HG02588 (cell line): ENCODE measurements around the gene NPEPL1.

Experiments used
- ATAC-seq: cut with Tn5 transposase; IDR thresholded peaks from one replicate; pipeline ENCODE4 v1.9.1; 2021; ENCODE audit warnings: mild to moderate bottlenecking, moderate library complexity; ENCODE audit not compliant: unreplicated experiment

Gene NPEPL1

DNA sequence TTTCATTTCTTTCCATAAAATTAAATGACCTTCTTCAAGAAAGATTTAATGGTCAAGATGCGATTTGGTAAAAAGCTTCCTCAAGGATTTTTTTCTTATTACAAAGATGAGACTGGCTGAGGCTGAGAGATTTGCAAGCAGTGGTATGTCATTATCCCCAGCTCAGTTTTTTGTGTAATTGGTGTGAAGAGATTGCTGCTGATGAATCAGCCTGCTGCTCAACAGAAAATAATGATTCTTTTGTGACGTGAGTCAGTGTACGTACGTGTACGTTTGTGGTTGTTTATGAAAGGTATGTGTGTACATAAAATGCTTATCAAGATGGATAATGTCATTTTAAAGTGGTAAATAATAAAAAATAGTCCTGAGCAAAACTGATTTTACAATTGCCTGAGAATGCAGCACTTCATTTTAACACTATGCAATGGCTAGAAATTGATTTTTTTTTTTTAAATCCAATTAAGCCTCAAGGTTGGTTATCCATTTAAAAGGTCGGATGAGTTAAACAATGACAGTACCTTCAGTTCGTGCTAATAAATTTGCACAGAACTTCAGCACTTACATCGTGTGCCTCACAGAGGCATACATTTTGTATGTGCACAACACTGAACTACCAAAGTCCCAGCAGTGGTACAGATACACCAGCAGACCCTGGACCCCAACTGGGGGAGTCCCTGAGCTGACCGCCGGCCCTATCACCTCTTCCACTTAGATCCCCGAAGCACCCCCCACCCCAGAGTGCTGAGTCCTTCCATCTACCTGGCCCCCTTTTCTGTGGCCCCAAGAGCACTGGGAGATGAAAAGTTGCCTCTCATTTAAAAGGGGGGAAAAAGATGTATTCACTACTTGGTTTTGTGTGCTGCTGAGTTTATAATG is 9.7 kb upstream of the NPEPL1 start:
- ATAC-seq: no peak

DNA sequence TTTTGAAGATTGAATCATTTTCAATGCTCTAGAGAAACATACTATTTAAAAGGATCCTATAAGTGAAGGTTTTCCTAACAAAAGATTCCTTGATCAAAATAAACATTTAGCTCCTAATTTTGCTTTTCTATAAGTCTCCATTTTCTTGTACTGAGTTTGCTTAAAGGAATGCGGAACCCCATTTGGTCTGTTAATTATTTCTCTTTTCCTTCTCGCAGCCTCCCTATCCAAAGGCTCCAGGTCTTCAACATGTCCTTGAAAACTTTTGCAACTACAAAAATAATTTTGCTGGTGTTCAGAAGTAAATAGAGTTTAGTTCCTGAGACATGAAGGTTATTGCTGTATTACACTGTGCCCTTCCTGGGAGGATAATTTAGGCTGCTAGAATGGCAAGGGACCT is 8.3 kb upstream of the NPEPL1 start:
- ATAC-seq: no peak

DNA sequence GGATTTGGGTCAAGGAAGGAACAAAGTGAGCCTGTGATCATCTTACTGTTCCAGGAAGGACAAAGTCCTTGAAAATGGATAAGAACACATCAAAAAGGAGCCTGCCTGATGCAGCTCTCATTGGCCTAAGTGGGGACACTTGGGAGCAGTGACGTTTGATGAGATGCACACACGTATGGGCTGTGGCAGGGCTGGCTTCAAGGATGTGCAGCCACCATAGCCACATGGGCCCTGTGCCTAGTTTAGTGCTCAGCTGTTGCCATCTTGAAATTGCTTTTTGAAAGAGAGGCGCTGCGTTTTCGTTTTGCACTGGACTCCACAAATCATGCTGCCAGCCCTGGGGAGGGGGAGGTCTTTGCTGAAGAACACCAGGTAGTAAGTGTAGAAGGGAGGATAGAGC is 6.6 kb upstream of the NPEPL1 start:
- no peak for ATAC-seq

- ATAC-seq: no peak
These were observed 4.2 kb upstream of the NPEPL1 start for GRCh38 chr20:58688414-58688813.

DNA sequence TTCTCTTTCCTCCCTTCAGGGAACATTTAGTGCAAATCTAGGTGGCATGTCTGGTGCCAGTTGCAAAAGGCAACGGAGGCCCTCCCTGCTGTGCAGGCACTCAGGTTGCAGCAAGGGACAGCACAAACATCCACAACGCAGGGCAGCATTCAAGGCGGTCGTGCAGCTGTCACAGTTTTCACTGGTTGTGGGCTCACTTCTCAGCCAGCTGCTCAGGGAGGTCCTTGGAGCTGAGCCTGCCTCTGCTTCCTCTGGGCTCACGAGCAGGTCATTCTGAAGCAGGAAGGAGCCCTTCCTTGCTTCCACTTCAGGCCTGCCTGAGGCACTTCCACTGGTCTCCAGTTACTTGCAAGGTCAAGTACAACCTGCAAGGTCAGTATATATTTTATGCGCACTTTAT is 3.8 kb upstream of the NPEPL1 start:
- ATAC-seq: no peak

DNA sequence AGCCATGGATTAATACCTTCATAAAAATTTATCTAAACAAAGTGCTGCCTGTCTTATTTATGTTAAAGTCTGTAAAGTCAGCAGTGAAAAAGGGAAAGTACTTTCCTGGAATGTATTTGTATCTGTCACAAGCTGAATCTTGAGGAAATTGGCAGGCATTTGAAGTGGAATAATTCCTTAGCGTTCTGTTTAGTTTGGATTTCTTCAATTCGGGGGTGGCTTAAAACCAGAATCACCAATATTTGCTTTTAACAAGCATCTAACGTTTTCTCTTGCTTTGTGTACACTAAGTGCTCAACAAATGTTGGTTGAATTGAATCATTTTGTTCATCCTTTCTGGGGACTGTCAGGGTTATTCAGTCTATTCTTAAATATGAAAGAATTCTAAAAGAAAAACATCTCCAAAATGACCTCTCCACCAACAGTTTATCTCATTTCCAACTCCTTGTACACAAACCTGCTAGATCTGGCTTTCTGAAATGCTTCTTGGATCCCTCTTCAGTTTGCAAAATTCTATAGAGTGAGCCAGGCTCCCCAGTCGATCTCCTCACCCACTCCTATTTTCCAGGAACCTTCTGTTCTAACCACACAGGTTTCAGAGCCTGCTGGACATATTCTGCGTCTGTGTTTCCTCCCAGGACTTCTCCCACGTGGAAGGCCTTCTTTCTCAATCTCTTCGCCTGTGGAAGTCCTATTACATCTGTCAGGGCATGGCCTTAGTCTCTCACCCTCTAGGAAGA is 2.0 kb upstream of the NPEPL1 start:
- ATAC-seq: no peak

- ATAC-seq: no peak
These were observed 624 bp upstream of the NPEPL1 start for GRCh38 chr20:58691773-58692578.

DNA sequence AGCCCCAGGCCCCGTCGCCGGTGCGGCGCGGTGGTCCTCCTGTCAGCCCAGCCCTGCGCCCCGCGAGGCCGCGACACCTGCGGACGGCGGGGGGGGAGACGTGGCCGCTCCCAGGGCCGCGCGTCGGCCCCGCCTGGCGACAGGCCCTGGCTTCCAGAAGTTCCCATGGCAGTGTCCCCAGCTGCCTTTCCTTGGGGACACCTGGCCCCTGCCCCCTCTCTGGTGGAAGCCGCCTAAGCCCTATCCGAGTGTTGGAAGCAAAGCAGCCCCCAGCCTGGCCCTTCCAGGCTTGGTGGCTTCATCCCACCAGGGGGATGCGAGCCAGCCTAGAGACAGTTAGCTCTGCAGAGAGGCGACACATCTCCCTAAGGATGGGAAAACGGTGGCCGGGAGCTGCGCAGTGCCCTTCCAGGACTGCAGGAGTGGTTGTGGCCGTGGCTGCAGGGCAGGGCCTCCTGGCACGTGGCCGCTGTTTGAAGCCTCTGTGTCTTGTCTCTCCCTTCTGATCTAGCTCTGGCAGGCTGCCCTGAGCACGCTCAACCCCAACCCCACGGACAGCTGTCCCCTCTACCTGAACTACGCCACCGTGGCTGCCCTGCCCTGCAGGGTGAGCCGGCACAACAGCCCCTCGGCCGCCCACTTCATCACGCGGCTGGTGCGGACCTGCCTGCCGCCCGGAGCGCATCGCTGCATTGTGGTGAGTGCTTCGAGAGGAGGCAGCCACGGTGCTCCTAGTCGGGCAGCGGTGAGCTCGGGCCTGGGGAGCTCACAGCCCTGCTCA is 816 bp downstream of the NPEPL1 start:
- ATAC-seq: peak; percentile 31

GRCh38 chr20:58694241-58695083 is 1.9 kb downstream of the NPEPL1 start:
- no peak for ATAC-seq

GRCh38 chr20:58695084-58695722 is 2.6 kb downstream of the NPEPL1 start:
- no peak for ATAC-seq

GRCh38 chr20:58695895-58696375 is 3.3 kb downstream of the NPEPL1 start:
- ATAC-seq: no peak

DNA sequence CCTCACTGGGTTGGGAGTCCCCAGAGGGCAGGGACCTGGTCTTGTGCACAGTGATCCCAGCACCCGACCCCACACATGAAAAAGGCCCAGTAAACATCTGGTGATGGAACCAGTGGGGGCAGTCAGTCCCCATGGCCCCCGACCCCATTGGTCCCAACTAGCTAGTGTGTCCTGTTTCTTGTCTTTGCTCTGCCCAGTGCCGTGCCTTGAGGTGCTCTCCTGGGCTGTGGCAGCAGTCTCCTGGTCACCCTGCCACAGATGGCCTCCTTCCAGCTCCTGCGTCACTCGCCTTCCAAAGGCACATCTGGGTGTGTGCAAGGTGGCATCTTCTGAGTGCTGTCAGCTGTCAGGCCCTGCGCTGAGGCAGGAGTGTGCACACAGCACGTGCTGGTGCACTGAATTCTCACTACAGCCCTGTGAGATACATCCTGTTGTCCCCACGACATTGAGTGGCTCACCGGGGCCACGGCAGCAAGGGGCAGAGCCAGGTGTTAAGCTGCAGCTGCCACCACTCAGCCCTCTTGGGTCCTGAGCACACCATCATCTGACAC is 3.9 kb downstream of the NPEPL1 start:
- ATAC-seq: no peak

- no peak for ATAC-seq
These were observed 4.7 kb downstream of the NPEPL1 start for GRCh38 chr20:58697201-58697866.

DNA sequence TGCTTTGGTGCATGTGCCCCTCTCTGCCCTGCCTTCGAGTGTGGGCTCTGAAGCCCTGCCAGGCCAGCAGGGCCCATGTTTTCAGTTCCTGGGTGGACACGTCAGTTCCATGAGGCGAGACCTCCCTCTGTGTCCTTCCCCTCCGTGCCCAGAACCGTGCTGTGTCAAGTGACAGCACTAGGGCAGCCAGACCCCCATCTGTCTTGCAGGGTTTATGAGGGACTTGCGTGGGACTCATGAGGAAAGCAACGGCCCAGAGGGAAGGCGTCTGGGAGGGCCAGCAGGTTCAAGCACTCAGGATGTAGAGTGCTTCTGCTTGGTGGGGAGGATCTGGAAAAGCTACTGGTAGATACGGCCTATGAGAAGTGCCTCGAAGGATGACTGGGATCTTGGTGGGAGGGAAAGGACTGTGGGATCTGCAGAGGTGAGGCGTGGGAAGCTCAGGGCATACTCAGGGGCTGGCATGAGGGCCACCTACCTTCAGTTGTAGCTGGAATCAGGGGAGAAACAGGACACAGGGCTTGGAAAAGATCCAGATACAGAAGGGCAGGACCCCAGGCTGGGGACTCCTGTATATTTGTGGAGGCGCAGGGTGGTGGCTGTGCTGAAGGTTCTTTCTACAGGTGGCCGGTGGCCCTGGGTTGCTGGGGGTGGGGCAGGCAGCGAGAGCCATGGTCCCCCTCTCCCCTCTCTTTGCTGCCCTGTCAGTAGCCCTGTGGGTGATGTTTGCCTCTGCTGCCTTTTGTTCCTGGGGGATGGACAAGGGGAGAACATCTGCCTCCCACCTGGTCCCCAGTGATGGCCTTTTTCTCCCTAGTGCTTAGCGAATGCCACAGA is 5.5 kb downstream of the NPEPL1 start:
- no peak for ATAC-seq

DNA sequence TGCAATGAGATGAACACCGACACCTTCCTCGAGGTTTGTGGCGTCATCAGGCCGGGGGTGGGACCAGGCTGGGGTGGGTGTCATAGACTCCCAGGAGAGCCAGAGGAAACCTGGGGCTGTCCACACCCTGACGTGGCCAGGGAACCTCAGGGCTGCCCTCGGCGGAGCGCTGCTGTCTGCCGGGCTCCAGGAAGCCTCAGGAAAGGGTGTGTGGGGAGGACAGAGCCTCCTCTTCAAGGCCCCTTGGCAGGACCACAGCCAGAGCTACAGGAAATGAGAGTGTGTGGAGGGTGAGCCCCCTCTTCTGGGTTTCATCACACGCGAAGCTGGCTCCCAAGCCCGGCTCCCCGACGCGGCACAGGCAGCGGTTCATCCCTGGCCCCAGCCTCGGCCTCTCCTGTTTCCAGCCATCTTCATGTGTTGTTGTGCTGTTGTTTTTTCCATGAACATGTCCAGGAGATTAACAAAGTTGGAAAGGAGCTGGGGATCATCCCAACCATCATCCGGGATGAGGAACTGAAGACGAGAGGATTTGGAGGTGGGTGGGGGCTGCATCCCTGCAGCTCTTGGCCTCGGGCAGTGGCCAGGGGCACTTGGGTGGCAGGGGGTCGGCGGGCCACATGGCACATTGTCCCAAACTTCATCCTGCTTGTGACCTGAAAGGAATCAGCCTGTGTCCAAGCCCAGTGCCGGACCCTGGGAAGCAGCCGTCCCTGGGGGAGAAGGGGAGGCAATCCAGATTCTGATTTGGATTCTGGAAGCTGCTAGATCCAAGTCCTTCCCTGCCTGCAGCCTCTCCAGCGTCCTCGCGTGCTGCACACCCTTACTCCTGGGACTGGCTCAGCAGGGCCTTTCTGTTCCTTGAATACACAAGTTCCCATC is 6.4 kb downstream of the NPEPL1 start:
- no peak for ATAC-seq

DNA sequence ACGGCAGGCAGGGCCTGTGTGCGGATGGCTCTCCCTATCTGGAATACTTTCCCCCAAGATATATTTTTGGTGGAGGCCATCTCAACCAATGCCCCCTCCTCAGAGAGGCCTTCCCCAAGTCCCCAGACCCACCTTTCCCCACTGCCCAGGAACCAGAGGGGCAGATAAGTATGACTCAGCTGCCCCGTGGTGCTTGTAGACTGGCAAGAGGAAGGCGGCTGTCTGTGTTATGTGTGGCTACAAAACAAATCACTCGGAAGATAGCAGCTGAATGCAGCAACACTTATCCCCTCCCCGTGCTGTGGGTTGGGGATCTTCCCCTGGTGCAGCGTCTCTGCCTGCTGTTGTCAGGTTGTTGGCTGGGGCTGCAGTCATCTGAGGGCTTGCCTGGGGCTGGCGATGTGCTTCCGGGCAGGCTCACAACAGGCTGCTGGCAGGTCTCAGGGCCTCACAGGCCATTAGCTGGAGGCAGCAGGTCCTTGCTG is 7.1 kb downstream of the NPEPL1 start:
- ATAC-seq: no peak
